Thyroid gland (tissue), 4 donors: ENCODE results near the gene MYO1D. TPM values are rescaled to one million over a fixed set of nuclear protein-coding genes. Genes with fewer than 3 reads are reported as not detected.

Experiments
- DNase-seq, 2 donors: peaks; one replicate each; pipeline ENCODE4 v3.0.0-alpha.2; 2019
- H3K27ac ChIP-seq, 3 donors: fragments of 200-600 bp; sonication (generic); 1 replicate in 2 of 3; 2 replicates in 1 of 3; pipeline ENCODE4 v1.5.1; 2016 to 2019; ENCODE audit warnings: mild to moderate bottlenecking in 1 of 3, moderate library complexity in 1 of 3
- H3K27me3 ChIP-seq: fragments of 200-600 bp; sonication (generic); one replicate; pipeline ENCODE4 v1.5.1; 2019
- H3K36me3 ChIP-seq, 2 donors: fragments of 200-600 bp; sonication (generic); one replicate each; pipeline ENCODE4 v1.5.1; 2016 to 2019
- H3K4me1 ChIP-seq, 2 donors: fragments of 200-600 bp; sonication (generic); one replicate each; pipeline ENCODE4 v1.5.1; 2017 to 2019
- H3K4me3 ChIP-seq, 3 donors: fragments of 200-600 bp; sonication (generic); replicated peaks in 1 of 3; 1 replicate in 2 of 3; 2 replicates in 1 of 3; pipeline ENCODE4 v1.5.1; 2016; ENCODE audit warnings: mild to moderate bottlenecking in 1 of 3
- H3K9me3 ChIP-seq: fragments of 200-600 bp; sonication (generic); one replicate; pipeline ENCODE4 v1.5.1; 2017
- POLR2A ChIP-seq, 2 donors: fragments of 450-650 bp; IDR thresholded peaks; one replicate each; pipeline ENCODE4 v1.6.1; 2017; ENCODE audit warnings: antibody characterized with exemption in 2 of 2, mild to moderate bottlenecking in 2 of 2, moderate library complexity in 1 of 2
- WGBS, 2 donors: methylation state at CpG; one replicate each; pipeline ENCODE4 v1.1.5; 2017; 5-methylcytosine and 5-hydroxymethylcytosine counted together
- intact Hi-C: fragments of 100-400 bp; cut with DNase I; formaldehyde crosslinking; loops from one replicate; pipeline ENCODE4 v1.15.1; 2023
- total RNA-seq, 4 donors: library from RNA; depleted of rRNA; stranded (reverse); fragments of >200 nt; gene quantifications; one replicate each; pipeline ENCODE4 v1.2.3, GENCODE V29; 2016
- TF ChIP-seq, protein P1 (sequence below), 6 experiments: fragments of 200-600 bp in 3 of 6; fragments of 450-650 bp in 3 of 6; sonication (generic) in 3 of 6; IDR thresholded peaks; one replicate each; pipeline ENCODE4 v1.5.1; 2016 to 2019; ENCODE audit warnings: antibody characterized with exemption in 6 of 6, mild to moderate bottlenecking in 2 of 6, inconsistent platforms in 1 of 6, moderate library complexity in 1 of 6

MYO1D gene
- total RNA-seq, 4 donors from 2014 or later = 91.9 to 143 (median 97.8) TPM

DNA sequence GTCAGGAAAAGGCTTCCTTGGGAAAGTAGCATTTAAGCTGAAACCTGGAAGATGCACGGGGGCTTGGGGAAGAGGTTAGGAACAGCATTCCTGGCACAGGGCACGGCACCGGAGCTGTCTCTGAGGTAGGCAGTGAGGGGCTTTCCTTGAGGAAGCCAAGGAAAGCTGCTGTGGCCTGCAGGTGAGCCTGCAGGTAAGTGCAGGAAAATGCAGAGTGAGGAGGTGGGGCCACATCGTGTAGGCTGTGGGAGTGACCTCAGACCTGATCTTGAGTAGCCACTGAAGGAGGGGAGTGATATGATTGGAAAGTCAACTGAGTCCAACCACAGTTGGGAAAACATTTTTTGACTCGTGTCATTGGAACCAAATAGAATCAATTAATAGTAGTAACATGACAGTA is 310.6 kb downstream of the MYO1D start:
- no peak for DNase-seq
- Histone ChIP-seq H3K36me3 (peaks cover 0 to 5% of the 10 kb centered on the region in 2 donors), H3K27me3 (no peaks in the 10 kb centered on the region), H3K9me3 (no peaks in the 10 kb centered on the region), H3K4me3 (no peak overlapping the region), H3K4me1 (no peaks in the 10 kb centered on the region), H3K27ac (no peak overlapping the region)
- WGBS, 2 donors = 78 to 82% methylated on average over 5 of the region's 5 CpGs
- no peak for TF ChIP-seq POLR2A (IDR thresholded peaks at IDR 0.05)
- TF ChIP-seq, protein P1, sequence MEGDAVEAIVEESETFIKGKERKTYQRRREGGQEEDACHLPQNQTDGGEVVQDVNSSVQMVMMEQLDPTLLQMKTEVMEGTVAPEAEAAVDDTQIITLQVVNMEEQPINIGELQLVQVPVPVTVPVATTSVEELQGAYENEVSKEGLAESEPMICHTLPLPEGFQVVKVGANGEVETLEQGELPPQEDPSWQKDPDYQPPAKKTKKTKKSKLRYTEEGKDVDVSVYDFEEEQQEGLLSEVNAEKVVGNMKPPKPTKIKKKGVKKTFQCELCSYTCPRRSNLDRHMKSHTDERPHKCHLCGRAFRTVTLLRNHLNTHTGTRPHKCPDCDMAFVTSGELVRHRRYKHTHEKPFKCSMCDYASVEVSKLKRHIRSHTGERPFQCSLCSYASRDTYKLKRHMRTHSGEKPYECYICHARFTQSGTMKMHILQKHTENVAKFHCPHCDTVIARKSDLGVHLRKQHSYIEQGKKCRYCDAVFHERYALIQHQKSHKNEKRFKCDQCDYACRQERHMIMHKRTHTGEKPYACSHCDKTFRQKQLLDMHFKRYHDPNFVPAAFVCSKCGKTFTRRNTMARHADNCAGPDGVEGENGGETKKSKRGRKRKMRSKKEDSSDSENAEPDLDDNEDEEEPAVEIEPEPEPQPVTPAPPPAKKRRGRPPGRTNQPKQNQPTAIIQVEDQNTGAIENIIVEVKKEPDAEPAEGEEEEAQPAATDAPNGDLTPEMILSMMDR (IDR thresholded peaks at IDR 0.05) = no peak
- intact Hi-C loops = no loop called here

DNA sequence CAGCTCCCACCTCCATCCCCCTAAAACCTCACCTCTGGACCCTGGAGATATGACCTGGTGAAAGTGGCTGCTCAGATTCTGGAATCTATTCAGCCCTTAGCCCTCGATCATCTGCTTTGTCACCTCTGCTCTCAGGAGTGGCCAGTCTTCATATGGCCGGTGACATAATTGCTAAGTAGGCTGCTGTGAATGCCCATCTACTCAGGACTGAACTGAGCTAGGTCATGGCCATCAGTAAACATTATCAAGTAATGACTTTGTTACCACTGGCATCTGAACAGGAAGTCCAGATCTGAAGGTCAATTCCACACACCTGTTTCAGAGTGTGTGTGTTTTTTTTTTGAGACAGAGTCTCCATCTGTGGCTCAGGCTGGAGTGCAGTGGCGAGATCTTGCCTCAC is 311.5 kb downstream of the MYO1D start:
- H3K36me3 ChIP-seq = peaks cover 0 to 5% of the 10 kb centered on the region in 2 donors
- H3K4me1 ChIP-seq = no peaks in the 10 kb centered on the region
- H3K4me3 ChIP-seq = no peak overlapping the region
- H3K27me3 ChIP-seq = no peaks in the 10 kb centered on the region
- no peak overlapping the region for H3K27ac ChIP-seq
- intact Hi-C loops = no loop called here
- WGBS, 2 donors = 87 to 97% methylated on average over 3 of the region's 3 CpGs
- H3K9me3 ChIP-seq = no peaks in the 10 kb centered on the region
- TF ChIP-seq, protein P1 (IDR thresholded peaks at IDR 0.05) = no peak
- TF ChIP-seq POLR2A (IDR thresholded peaks at IDR 0.05) = no peak
- no peak for DNase-seq

DNA sequence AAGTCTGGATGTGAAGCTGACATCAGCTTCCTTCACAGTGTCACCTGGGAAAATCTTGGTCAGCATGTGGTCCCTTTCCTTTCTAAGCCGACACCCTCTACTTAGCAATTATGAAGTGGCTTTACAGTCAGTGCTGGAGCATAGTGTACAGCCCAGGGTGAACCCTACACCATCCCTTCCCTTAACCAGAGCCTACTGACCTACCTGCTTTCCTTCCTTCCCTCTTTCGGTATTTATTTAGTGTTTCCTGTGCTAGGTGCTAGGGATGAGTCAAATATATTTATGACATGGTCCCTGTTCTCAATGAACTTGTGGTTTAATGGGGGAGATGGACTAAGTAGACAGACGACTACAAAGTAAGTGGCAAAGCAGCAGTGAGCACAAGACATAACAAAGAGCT is 312.6 kb downstream of the MYO1D start:
- no peak overlapping the region for H3K4me3 ChIP-seq
- H3K36me3 ChIP-seq = peaks cover 0 to 5% of the 10 kb centered on the region in 2 donors
- H3K4me1 ChIP-seq = no peaks in the 10 kb centered on the region
- H3K27ac ChIP-seq = no peak overlapping the region
- DNase-seq = no peak
- 72 to 91% methylated on average over 3 of the region's 3 CpGs for WGBS, 2 donors
- H3K9me3 ChIP-seq = no peaks in the 10 kb centered on the region
- intact Hi-C loops = no loop called here
- H3K27me3 ChIP-seq = no peaks in the 10 kb centered on the region
- TF ChIP-seq, protein P1 (IDR thresholded peaks at IDR 0.05) = no peak
- TF ChIP-seq POLR2A (IDR thresholded peaks at IDR 0.05) = no peak

- TF ChIP-seq, protein P1 (IDR thresholded peaks at IDR 0.05) = no peak
- TF ChIP-seq POLR2A (IDR thresholded peaks at IDR 0.05) = no peak
- no peak for DNase-seq
- H3K9me3 ChIP-seq = no peaks in the 10 kb centered on the region
- H3K4me1 ChIP-seq = no peaks in the 10 kb centered on the region
- H3K27me3 ChIP-seq = no peaks in the 10 kb centered on the region
- intact Hi-C loops = no loop called here
- peaks cover 0 to 5% of the 10 kb centered on the region in 2 donors for H3K36me3 ChIP-seq
- H3K27ac ChIP-seq = no peak overlapping the region
- H3K4me3 ChIP-seq = no peak overlapping the region
- WGBS, 2 donors = 87 to 92% methylated on average over 6 of the region's 6 CpGs
These were observed 313.3 kb downstream of the MYO1D start for GRCh38 chr17:32563583-32563982.

GRCh38 chr17:32558997-32559650 is 317.8 kb downstream of the MYO1D start:
- Histone ChIP-seq H3K4me3 (no peak overlapping the region), H3K27me3 (no peaks in the 10 kb centered on the region), H3K9me3 (no peaks in the 10 kb centered on the region), H3K4me1 (peaks cover 0 to 3% of the 10 kb centered on the region in 2 donors), H3K27ac (no peak overlapping the region), H3K36me3 (no peaks in the 10 kb centered on the region)
- DNase-seq = no peak
- 80 to 84% methylated on average over 4 of the region's 4 CpGs for WGBS, 2 donors
- TF ChIP-seq, protein P1 (IDR thresholded peaks at IDR 0.05) = no peak
- intact Hi-C loops = no loop called here
